ENCODE measurements around the gene CUBN.
"Not testable (repeated sequence)": the region's sequence is repeated elsewhere in the genome, so short reads cannot be mapped to it uniquely, and the experiment has no call there.

DNA sequence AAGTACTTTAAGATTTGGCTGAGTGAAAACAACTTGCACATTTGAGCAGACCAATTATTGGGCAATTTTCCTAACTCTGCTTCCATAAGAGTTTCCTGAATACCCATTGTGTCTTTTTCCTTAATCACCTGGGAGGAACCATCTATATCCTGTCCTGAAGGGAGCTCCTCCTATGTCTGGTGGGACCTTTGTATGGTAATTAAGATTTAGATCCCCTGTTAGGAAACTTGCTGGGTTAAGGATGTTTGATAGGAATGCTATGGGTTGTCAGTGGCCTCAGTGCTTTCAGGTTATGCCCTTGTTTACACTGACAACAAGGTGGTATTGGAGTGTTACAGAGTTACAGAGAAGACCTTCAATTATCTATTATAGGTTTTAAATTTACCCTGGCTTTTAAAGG is 116.9 kb downstream of the CUBN start:
- TF ChIP-seq FOXP2 (optimal IDR thresholded peaks at IDR 0.05; ENCODE audit: control extremely low read depth, extremely low read length, insufficient read depth); EZH2 (IDR thresholded peaks at IDR 0.05): not testable (repeated sequence)

All from SK-N-MC (cell line).